Naive B cell (primary cell): ENCODE results near the gene KITLG. TPM values are rescaled to one million over a fixed set of nuclear protein-coding genes. Genes with fewer than 3 reads are reported as not detected.
"Not testable (repeated sequence)": the region's sequence is repeated elsewhere in the genome, so short reads cannot be mapped to it uniquely, and the experiment has no call there.

Experiments
- ATAC-seq, 2 donors: fragments of 150-1000 bp; cut with Tn5 transposase; 2 replicates each; pipeline ENCODE4 v1.10.0; 2021; ENCODE audit warnings: low read depth in 2 of 2, mild to moderate bottlenecking in 2 of 2, moderate library complexity in 2 of 2
- DNase-seq: peaks from one replicate; pipeline ENCODE4 v3.0.0; 2022
- H3K27ac Mint-ChIP-seq, 6 donors: one replicate each; pipeline ENCODE4 v1.8.0; 2020 to 2022; ENCODE audit warnings: mild to moderate bottlenecking in 6 of 6, mixed read lengths in 6 of 6, moderate library complexity in 5 of 6, inconsistent platforms in 2 of 6
- H3K27me3 Mint-ChIP-seq, 3 donors: one replicate each; pipeline ENCODE4 v1.8.0; 2021 to 2022; ENCODE audit warnings: mixed read lengths in 3 of 3, mild to moderate bottlenecking in 1 of 3
- H3K36me3 Mint-ChIP-seq, 2 donors: one replicate each; pipeline ENCODE4 v1.8.0; 2020 to 2022; ENCODE audit warnings: mixed read lengths in 2 of 2, inconsistent platforms in 1 of 2, mild to moderate bottlenecking in 1 of 2
- H3K4me1 Mint-ChIP-seq, 3 donors: one replicate each; pipeline ENCODE4 v1.8.0; 2020 to 2022; ENCODE audit warnings: mixed read lengths in 3 of 3, inconsistent platforms in 1 of 3, mild to moderate bottlenecking in 1 of 3, moderate library complexity in 1 of 3
- H3K4me3 Mint-ChIP-seq, 8 donors: one replicate each; pipeline ENCODE4 v1.8.0; 2020 to 2022; ENCODE audit warnings: mild to moderate bottlenecking in 8 of 8, mixed read lengths in 8 of 8, moderate library complexity in 8 of 8, inconsistent platforms in 2 of 8
- H3K9me3 Mint-ChIP-seq, 7 donors: one replicate each; pipeline ENCODE4 v1.8.0; 2020 to 2022; ENCODE audit warnings: mixed read lengths in 7 of 7, mild to moderate bottlenecking in 5 of 7, inconsistent platforms in 2 of 7, moderate library complexity in 1 of 7
- polyA plus RNA-seq, 6 donors: library from polyadenylated mRNA; unstranded; fragments of 300-500 nt; fragmentation: Illumina TruSeq; gene quantifications; one replicate each; pipeline ENCODE4 v1.2.3, GENCODE V29; 2021; ENCODE audit warnings: low read depth in 6 of 6

KITLG gene
- polyA plus RNA-seq, 6 donors from 2014 or later: not detected

- no peaks in the 10 kb centered on the region for H3K4me1 Mint-ChIP-seq
- no peak overlapping the region for H3K27ac Mint-ChIP-seq
- DNase-seq (no peak), ATAC-seq (no peak)
- H3K9me3 Mint-ChIP-seq: peaks cover 0 to 4% (median 1%) of the 10 kb centered on the region in 7 donors
- no peaks in the 10 kb centered on the region for H3K27me3 Mint-ChIP-seq
- no peaks in the 10 kb centered on the region for H3K36me3 Mint-ChIP-seq
- no peak overlapping the region for H3K4me3 Mint-ChIP-seq
Measured at GRCh38 chr12:88509851-88510250, 70.4 kb downstream of the KITLG start.

- H3K9me3 Mint-ChIP-seq: peaks cover 0 to 4% (median 1%) of the 10 kb centered on the region in 7 donors
- DNase-seq (no peak), ATAC-seq (no peak)
- H3K27ac Mint-ChIP-seq: no peak overlapping the region
- no peaks in the 10 kb centered on the region for H3K27me3 Mint-ChIP-seq
- no peaks in the 10 kb centered on the region for H3K36me3 Mint-ChIP-seq
- H3K4me1 Mint-ChIP-seq: no peaks in the 10 kb centered on the region
- H3K4me3 Mint-ChIP-seq: no peak overlapping the region
Measured at GRCh38 chr12:88509347-88509746, 70.9 kb downstream of the KITLG start.

- H3K36me3 Mint-ChIP-seq, ATAC-seq, H3K4me3 Mint-ChIP-seq, H3K27me3 Mint-ChIP-seq, H3K4me1 Mint-ChIP-seq, H3K9me3 Mint-ChIP-seq, DNase-seq: not testable (repeated sequence)
- H3K27ac Mint-ChIP-seq: peak overlapping the region in 1 of 6 donors; percentile 19
Measured at GRCh38 chr12:88507851-88508250, 72.4 kb downstream of the KITLG start.

GRCh38 chr12:88507270-88507669 is 73.0 kb downstream of the KITLG start:
- Mint-ChIP-seq H3K27ac (no peak overlapping the region), H3K36me3 (no peaks in the 10 kb centered on the region), H3K4me3 (no peak overlapping the region), H3K27me3 (no peaks in the 10 kb centered on the region), H3K4me1 (no peaks in the 10 kb centered on the region), H3K9me3 (peaks cover 0 to 7% (median 2%) of the 10 kb centered on the region in 7 donors)
- DNase-seq (no peak), ATAC-seq (no peak)

- no peak for DNase-seq
- Mint-ChIP-seq H3K4me1 (no peaks in the 10 kb centered on the region), H3K27me3 (no peaks in the 10 kb centered on the region), H3K9me3 (peaks cover 0 to 7% (median 2%) of the 10 kb centered on the region in 7 donors), H3K4me3 (no peak overlapping the region), H3K27ac (no peak overlapping the region), H3K36me3 (no peaks in the 10 kb centered on the region)
- no peak for ATAC-seq
Measured at GRCh38 chr12:88505696-88506095, 74.6 kb downstream of the KITLG start.

- H3K4me1 Mint-ChIP-seq: no peaks in the 10 kb centered on the region
- peaks cover 0 to 14% (median 3%) of the 10 kb centered on the region in 7 donors for H3K9me3 Mint-ChIP-seq
- no peak overlapping the region for H3K4me3 Mint-ChIP-seq
- DNase-seq (no peak), ATAC-seq (no peak)
- H3K27me3 Mint-ChIP-seq: no peaks in the 10 kb centered on the region
- H3K27ac Mint-ChIP-seq: no peak overlapping the region
- no peaks in the 10 kb centered on the region for H3K36me3 Mint-ChIP-seq
Measured at GRCh38 chr12:88503281-88503703, 77.0 kb downstream of the KITLG start.

- ATAC-seq: no peak
- Mint-ChIP-seq H3K9me3 (peaks cover 0 to 17% (median 2%) of the 10 kb centered on the region in 7 donors), H3K4me1 (no peaks in the 10 kb centered on the region), H3K4me3 (no peak overlapping the region), H3K36me3 (no peaks in the 10 kb centered on the region), H3K27ac (no peak overlapping the region), H3K27me3 (no peaks in the 10 kb centered on the region)
- no peak for DNase-seq
Measured at GRCh38 chr12:88501972-88502938, 78.0 kb downstream of the KITLG start.

GRCh38 chr12:88496891-88497371 is 83.3 kb downstream of the KITLG start:
- no peak overlapping the region for H3K4me3 Mint-ChIP-seq
- H3K27ac Mint-ChIP-seq: no peak overlapping the region
- H3K9me3 Mint-ChIP-seq: peaks cover 0 to 11% (median 0%) of the 10 kb centered on the region in 7 donors
- DNase-seq (no peak), ATAC-seq (no peak)
- H3K36me3 Mint-ChIP-seq: no peaks in the 10 kb centered on the region
- no peaks in the 10 kb centered on the region for H3K4me1 Mint-ChIP-seq
- H3K27me3 Mint-ChIP-seq: no peaks in the 10 kb centered on the region

- no peaks in the 10 kb centered on the region for H3K36me3 Mint-ChIP-seq
- DNase-seq (no peak), ATAC-seq (no peak)
- no peaks in the 10 kb centered on the region for H3K27me3 Mint-ChIP-seq
- no peaks in the 10 kb centered on the region for H3K4me1 Mint-ChIP-seq
- H3K4me3 Mint-ChIP-seq: no peak overlapping the region
- no peak overlapping the region for H3K27ac Mint-ChIP-seq
- peaks cover 0 to 11% (median 0%) of the 10 kb centered on the region in 7 donors for H3K9me3 Mint-ChIP-seq
Measured at GRCh38 chr12:88496429-88496828, 83.8 kb downstream of the KITLG start.

GRCh38 chr12:88495031-88495430 is 85.2 kb downstream of the KITLG start:
- ATAC-seq (no peak), DNase-seq (no peak)
- Mint-ChIP-seq H3K4me3 (no peak overlapping the region), H3K4me1 (no peaks in the 10 kb centered on the region), H3K27ac (no peak overlapping the region), H3K36me3 (no peaks in the 10 kb centered on the region), H3K27me3 (no peaks in the 10 kb centered on the region), H3K9me3 (peaks cover 0 to 10% (median 0%) of the 10 kb centered on the region in 7 donors)

- H3K9me3 Mint-ChIP-seq: peaks cover 0 to 10% (median 0%) of the 10 kb centered on the region in 7 donors
- H3K36me3 Mint-ChIP-seq: no peaks in the 10 kb centered on the region
- H3K4me1 Mint-ChIP-seq: no peaks in the 10 kb centered on the region
- H3K27me3 Mint-ChIP-seq: no peaks in the 10 kb centered on the region
- ATAC-seq (no peak), DNase-seq (no peak)
- H3K27ac Mint-ChIP-seq: no peak overlapping the region
- H3K4me3 Mint-ChIP-seq: no peak overlapping the region
Measured at GRCh38 chr12:88494520-88494919, 85.8 kb downstream of the KITLG start.

- Mint-ChIP-seq H3K27me3 (no peaks in the 10 kb centered on the region), H3K9me3 (peaks cover 0 to 9% (median 0%) of the 10 kb centered on the region in 7 donors), H3K27ac (no peak overlapping the region), H3K4me1 (no peaks in the 10 kb centered on the region), H3K4me3 (no peak overlapping the region), H3K36me3 (no peaks in the 10 kb centered on the region)
- ATAC-seq (no peak), DNase-seq (no peak)
Measured at GRCh38 chr12:88493636-88494035, 86.6 kb downstream of the KITLG start.

- no peak overlapping the region for H3K4me3 Mint-ChIP-seq
- peaks cover 0 to 5% (median 0%) of the 10 kb centered on the region in 7 donors for H3K9me3 Mint-ChIP-seq
- H3K27me3 Mint-ChIP-seq: no peaks in the 10 kb centered on the region
- H3K36me3 Mint-ChIP-seq: no peaks in the 10 kb centered on the region
- no peak for ATAC-seq
- no peaks in the 10 kb centered on the region for H3K4me1 Mint-ChIP-seq
- no peak for DNase-seq
- H3K27ac Mint-ChIP-seq: no peak overlapping the region
Measured at GRCh38 chr12:88490425-88490824, 89.8 kb downstream of the KITLG start.

GRCh38 chr12:88472775-88473174 is 107.5 kb downstream of the KITLG start:
- DNase-seq (no peak), ATAC-seq (no peak)
- Mint-ChIP-seq H3K4me3 (no peak overlapping the region), H3K27ac (no peak overlapping the region), H3K4me1 (no peaks in the 10 kb centered on the region), H3K27me3 (no peaks in the 10 kb centered on the region), H3K36me3 (no peaks in the 10 kb centered on the region), H3K9me3 (peaks cover 2 to 27% (median 6%) of the 10 kb centered on the region in 7 donors)
